Duodenal mucosa (tissue), 2 donors: Measurements from ENCODE around the gene PTPRH.

Experiments
- H3K27ac ChIP-seq: one replicate; pipeline ENCODE4 v1.7.0; 2013; ENCODE audit warnings: low read depth, low read length
- H3K27me3 ChIP-seq, 2 donors: one replicate each; pipeline ENCODE4 v1.7.0; 2013; ENCODE audit warnings: low read length in 2 of 2, control low read depth in 1 of 2; ENCODE audit not compliant: insufficient read depth in 2 of 2, control insufficient read depth in 1 of 2
- H3K36me3 ChIP-seq, 2 donors: one replicate each; pipeline ENCODE4 v1.7.0; 2013; ENCODE audit warnings: low read length in 2 of 2, control low read depth in 1 of 2; ENCODE audit not compliant: insufficient read depth in 2 of 2, control insufficient read depth in 1 of 2
- H3K4me1 ChIP-seq, 2 donors: one replicate each; pipeline ENCODE4 v1.7.0; 2013; ENCODE audit warnings: low read length in 2 of 2, control low read depth in 1 of 2; ENCODE audit not compliant: insufficient read depth in 2 of 2, control insufficient read depth in 1 of 2
- H3K4me3 ChIP-seq, 2 donors: one replicate each; pipeline ENCODE4 v1.7.0; 2013; ENCODE audit warnings: low read length in 2 of 2, low read depth in 1 of 2
- H3K9ac ChIP-seq, 2 donors: one replicate each; pipeline ENCODE4 v1.7.0; 2013; ENCODE audit warnings: low read length in 2 of 2, low read depth in 1 of 2
- H3K9me3 ChIP-seq, 2 donors: one replicate each; pipeline ENCODE4 v1.7.0; 2013; ENCODE audit warnings: low read length in 2 of 2, control low read depth in 1 of 2; ENCODE audit not compliant: control insufficient read depth in 1 of 2

Gene PTPRH

DNA sequence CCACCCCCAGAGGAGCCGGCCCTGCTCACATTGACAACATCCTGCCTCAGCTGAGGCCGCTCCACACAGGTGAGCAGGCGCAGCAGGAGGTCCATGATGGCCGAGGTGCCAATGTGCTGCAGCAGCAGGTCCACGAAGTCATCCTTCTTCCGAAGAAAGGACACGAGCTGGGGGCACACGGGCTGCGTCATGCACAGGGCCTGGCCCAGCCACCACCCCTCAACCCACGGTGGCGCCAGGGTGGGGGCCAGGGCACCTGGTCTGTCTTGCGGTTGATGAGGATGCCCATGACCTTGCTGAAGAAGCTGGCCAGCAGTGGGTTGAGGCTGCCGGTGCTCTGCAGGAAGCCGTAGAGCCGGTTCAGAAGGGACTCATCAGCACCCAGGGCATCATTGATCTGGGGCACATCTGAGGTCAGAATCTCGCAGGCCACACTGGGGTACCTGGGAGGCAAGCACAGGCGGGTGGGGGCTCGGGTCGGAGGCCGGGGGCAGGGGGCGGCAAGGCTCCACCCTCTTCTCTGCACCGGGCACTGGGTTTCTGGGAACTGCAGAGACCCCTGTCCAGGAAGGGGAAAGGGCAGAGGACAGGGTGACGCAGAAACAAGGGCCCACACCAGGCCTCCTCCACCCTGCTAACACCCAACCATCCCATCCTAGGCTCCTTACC is 36.1 kb upstream of the PTPRH start:
- Histone ChIP-seq H3K9me3 (no peaks in the 10 kb centered on the region), H3K4me3 (no peak overlapping the region), H3K27ac (no peak overlapping the region), H3K4me1 (peaks cover 18 to 19% of the 10 kb centered on the region in 2 donors), H3K27me3 (no peaks in the 10 kb centered on the region), H3K36me3 (peaks cover 38 to 70% of the 10 kb centered on the region in 2 donors), H3K9ac (no peak overlapping the region)

DNA sequence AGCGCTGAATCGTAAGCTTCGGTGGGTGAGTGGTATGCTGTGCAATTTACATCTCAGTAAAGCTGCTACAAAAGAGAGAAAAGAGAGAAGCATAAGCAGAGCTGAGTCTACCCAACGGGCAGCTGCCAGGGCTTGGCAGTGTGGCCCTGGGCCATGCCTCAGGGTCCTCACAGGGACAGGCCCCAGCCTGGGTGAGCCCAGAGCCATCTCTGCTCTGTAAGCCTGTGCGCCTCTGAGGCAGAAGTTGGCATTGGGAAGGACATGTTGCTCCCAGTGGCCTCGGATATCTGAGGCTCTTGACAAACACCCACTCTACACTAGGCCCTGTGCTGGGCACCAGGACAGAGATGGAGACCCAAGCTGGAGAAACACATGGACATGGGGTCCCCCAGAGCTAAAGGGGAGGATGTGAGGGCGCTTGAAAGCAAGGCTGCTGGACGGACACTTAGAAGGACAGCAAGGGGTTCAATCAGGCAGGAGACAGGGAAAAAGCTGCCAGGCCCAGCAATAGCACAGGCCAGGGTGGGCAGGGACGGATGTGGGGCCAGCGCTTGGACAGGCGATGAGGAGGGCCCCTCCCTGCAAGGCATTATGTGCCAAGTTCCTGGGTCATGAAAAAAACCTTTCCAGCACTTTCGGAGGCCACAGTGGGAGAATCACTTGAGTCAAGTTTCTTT is 34.8 kb upstream of the PTPRH start:
- Histone ChIP-seq H3K9me3 (no peaks in the 10 kb centered on the region), H3K36me3 (peaks cover 46 to 76% of the 10 kb centered on the region in 2 donors), H3K4me1 (peaks cover 15 to 18% of the 10 kb centered on the region in 2 donors), H3K4me3 (no peak overlapping the region), H3K9ac (no peak overlapping the region), H3K27me3 (no peaks in the 10 kb centered on the region), H3K27ac (no peak overlapping the region)

DNA sequence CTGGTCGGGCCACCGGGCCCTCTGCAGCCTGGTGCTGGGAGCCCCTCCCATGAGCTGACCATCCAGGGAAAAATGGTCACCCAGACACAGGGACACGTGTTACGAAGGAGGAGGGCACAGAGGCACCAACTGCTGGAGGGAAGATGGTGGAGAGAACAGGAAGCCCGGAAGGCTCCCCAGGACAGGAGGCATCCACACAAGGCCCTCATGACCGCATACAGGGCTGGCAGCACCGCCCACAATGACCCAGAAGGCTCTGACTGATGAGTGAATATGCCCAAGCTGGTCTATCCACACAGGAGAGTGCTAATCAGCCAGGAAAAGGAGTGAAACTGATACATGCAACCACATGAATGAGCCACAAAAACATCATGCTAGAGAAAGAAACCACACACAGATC is 33.2 kb upstream of the PTPRH start:
- H3K9me3 ChIP-seq: no peaks in the 10 kb centered on the region
- no peak overlapping the region for H3K4me3 ChIP-seq

DNA sequence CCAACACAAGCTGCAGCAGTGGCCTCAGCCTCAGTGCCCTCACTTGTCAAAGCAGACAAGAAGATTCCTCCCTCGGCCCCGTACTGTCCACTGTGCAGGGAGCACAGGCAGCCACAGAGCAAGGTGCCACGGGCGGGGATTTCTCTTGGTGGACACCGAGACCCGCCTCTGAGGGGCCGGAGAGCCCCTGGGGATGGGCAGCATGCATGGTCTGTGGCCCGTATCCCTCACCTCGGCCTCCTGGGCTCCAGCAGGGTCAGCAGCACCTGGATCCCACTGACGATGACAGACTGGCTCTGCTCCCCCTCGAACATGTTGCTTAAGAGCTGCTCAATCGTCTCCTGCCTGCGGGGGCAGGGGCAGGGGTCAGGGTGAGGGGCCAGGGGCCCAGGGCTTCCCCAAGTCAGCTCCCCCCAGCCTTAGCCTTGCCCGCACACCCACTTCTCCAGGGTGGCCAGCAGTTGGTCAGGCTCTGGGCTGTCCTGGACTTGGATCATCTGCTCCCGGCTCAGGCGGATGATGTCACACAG is 32.7 kb upstream of the PTPRH start:
- no peak overlapping the region for H3K4me3 ChIP-seq
- no peak overlapping the region for H3K27ac ChIP-seq
- peaks cover 62 to 93% of the 10 kb centered on the region in 2 donors for H3K36me3 ChIP-seq
- H3K9me3 ChIP-seq: no peaks in the 10 kb centered on the region
- H3K4me1 ChIP-seq: no peaks in the 10 kb centered on the region
- H3K27me3 ChIP-seq: no peaks in the 10 kb centered on the region
- no peak overlapping the region for H3K9ac ChIP-seq

More for the DNA sequence above, 33.2 kb upstream of the PTPRH start:
- Histone ChIP-seq H3K9ac (no peak overlapping the region), H3K27me3 (no peaks in the 10 kb centered on the region), H3K27ac (no peak overlapping the region), H3K36me3 (peaks cover 57 to 88% of the 10 kb centered on the region in 2 donors), H3K4me1 (peaks cover 0 to 4% of the 10 kb centered on the region in 2 donors)

DNA sequence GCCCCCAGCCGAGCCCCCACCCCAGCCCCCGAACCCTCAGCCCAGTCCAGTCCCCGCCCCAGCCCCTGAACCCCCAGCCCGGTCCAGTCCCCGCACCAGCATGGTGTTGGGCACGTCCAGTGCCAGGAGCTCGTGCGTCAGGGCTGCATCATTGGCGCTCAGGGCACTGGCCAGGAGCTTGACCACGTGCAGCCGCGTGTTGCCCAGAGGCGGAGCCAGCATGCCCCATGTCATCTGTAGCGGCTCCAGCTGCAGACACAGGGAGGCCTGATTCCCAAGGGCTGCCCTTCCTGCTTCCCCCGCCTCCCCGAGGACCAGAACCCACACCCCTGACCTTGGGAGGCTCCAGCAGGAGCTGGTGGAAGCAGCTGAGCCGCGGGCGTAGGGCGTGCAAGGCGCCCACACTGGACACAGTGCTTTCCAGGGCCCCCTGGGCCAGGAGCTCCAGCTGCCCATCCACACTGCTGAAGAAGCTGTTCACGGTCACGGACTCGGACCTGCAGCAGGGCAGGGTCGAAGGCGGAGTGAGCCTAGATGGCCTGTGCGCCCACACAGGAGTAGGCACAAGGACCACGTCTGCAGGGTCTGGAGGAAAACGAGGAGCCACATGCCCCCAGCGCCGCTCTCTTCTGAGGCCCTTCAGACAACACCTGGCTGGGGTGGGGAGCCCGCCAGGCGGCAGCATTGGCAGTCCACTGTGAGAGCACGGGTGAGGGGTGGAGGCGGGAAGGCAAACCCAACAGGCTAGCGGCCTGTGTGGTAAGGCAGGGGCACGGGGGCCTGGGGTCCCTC is 32.0 kb upstream of the PTPRH start:
- no peaks in the 10 kb centered on the region for H3K4me1 ChIP-seq
- H3K9me3 ChIP-seq: no peaks in the 10 kb centered on the region
- H3K27ac ChIP-seq: no peak overlapping the region
- peaks cover 63 to 93% of the 10 kb centered on the region in 2 donors for H3K36me3 ChIP-seq
- H3K4me3 ChIP-seq: no peak overlapping the region
- no peaks in the 10 kb centered on the region for H3K27me3 ChIP-seq
- H3K9ac ChIP-seq: no peak overlapping the region

DNA sequence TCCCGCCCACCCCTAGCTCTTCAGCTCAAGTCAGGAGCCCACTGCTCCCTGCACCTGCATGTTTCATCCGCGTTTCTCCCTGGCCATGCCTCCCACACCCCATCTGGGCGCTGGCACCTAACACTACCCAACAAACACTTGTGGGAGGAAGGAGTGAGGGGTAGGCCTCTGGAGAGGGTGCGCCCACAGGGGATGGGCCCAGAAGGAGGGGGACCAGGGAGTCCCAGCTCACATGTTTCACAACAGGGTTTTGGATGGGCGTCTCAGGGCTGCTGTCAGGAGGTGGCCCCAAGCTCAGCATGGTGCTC is 31.4 kb upstream of the PTPRH start:
- Histone ChIP-seq H3K36me3 (peaks cover 62 to 94% of the 10 kb centered on the region in 2 donors), H3K4me3 (no peak overlapping the region), H3K9me3 (no peaks in the 10 kb centered on the region), H3K27me3 (no peaks in the 10 kb centered on the region), H3K4me1 (no peaks in the 10 kb centered on the region), H3K9ac (no peak overlapping the region), H3K27ac (no peak overlapping the region)

DNA sequence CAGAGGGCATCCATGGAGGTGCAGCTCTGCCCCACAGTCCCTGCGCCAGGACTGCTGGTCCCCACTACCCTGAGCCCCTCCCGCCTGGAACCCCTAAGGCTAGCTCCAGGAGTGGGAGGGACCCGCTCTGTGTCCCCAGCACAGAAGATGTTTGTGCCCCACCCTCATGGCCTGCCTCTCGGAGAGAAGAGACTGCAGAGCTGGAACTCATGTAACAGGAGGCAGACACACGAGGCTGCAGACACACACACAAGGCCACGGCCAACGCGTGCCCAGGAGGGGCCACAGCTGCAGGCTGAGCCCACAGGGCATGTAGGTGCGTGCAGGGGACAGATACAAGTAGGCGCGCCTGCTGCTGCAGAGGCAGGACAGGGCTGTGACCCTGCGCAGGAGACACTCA is 29.7 kb upstream of the PTPRH start:
- Histone ChIP-seq H3K36me3 (peaks cover 66 to 87% of the 10 kb centered on the region in 2 donors), H3K4me1 (no peaks in the 10 kb centered on the region), H3K27ac (no peak overlapping the region), H3K4me3 (no peak overlapping the region), H3K9me3 (no peaks in the 10 kb centered on the region), H3K27me3 (no peaks in the 10 kb centered on the region), H3K9ac (no peak overlapping the region)

DNA sequence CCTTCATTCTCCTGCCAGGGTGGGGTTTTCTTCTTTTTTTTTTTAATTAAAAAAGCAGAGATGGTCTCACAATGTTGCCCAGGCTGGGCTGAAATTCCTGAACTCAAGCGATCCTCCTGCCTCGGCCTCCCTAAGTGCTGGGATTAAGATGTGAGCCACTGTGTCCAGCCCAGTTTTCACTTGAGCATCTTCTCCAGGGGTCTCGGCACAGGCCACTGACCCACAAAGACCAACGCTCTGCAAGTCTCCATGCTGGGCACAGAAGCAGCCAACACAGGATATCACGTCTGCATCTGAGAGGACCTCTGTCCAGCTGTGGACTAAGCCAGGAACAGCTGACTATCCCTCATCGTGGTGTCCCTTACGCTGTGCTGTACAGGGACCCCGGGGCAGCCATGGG is 28.7 kb upstream of the PTPRH start:
- no peak overlapping the region for H3K4me3 ChIP-seq
- H3K9ac ChIP-seq: no peak overlapping the region
- no peaks in the 10 kb centered on the region for H3K4me1 ChIP-seq
- peaks cover 67 to 82% of the 10 kb centered on the region in 2 donors for H3K36me3 ChIP-seq
- H3K9me3 ChIP-seq: no peaks in the 10 kb centered on the region
- no peak overlapping the region for H3K27ac ChIP-seq
- no peaks in the 10 kb centered on the region for H3K27me3 ChIP-seq

DNA sequence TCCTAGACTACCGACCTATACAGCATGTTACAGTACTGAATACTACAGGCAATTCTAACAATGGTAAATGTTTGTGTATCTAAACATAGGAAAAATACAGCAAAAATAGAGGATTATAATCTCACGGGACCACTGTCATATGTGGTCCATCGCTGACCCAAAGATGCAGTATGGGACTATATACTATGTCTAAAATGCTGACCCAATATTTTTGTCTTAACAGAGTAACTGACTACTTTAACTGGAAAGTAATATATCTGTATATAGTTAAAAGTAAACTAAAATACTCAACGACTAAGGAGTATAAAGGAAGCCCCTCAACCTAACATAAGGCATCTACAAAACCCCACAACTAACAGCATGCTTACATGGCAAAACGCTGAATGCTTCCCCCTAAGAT is 23.7 kb upstream of the PTPRH start:
- Histone ChIP-seq H3K4me1 (peaks cover 12 to 15% of the 10 kb centered on the region in 2 donors), H3K27ac (no peak overlapping the region), H3K9me3 (no peaks in the 10 kb centered on the region), H3K36me3 (peaks cover 40 to 81% of the 10 kb centered on the region in 2 donors), H3K9ac (no peak overlapping the region), H3K4me3 (no peak overlapping the region), H3K27me3 (no peaks in the 10 kb centered on the region)

DNA sequence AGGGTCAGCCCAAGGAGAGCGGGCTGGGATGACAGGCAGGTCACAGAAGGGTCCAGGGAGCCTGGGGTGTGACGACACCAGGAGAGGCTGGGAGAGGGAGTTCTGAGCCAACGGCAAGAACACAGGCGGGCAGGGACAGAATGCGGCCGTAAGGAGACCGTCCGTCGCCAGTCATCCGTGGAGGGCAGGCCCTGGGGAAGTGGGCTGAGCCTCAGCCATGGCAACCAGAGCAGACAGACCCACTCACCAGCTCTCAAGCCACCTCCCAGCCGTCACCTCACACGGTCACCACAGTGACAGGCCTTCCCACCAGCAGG is 22.9 kb upstream of the PTPRH start:
- Histone ChIP-seq H3K9ac (no peak overlapping the region), H3K9me3 (no peaks in the 10 kb centered on the region), H3K27me3 (no peaks in the 10 kb centered on the region), H3K4me3 (no peak overlapping the region), H3K4me1 (peaks cover 13 to 19% of the 10 kb centered on the region in 2 donors), H3K27ac (no peak overlapping the region), H3K36me3 (peaks cover 33 to 81% of the 10 kb centered on the region in 2 donors)
